B cell (primary cell): ENCODE measurements around the gene ZNF407. TPM values are rescaled to one million over a fixed set of nuclear protein-coding genes. Genes with fewer than 3 reads are reported as not detected.
A peak's percentile ranks its signal among the peaks of the same experiment; 100 is the strongest.

Experiments used
- ATAC-seq: fragments of 200-7000 bp; cut with Tn5 transposase; one replicate; pipeline ENCODE4 v1.10.0; 2021; ENCODE audit warnings: low read depth, mild to moderate bottlenecking, moderate number of reproducible peaks, moderate library complexity
- CTCF ChIA-PET: fragments of 350-600 bp; sonication (Branson Sonifier 250); formaldehyde crosslinking; loops from one replicate; lab custom pipeline; 2021; ENCODE audit warnings: antibody characterized with exemption, inconsistent platforms; lab: Charles Lee
- POLR2A ChIA-PET: fragments of 350-600 bp; sonication (Branson Sonifier 250); formaldehyde crosslinking; loops from one replicate; lab custom pipeline; 2021; ENCODE audit warnings: antibody characterized with exemption; lab: Charles Lee
- DNase-seq: peaks from one replicate; pipeline ENCODE4 v3.0.0; 2013
- H2AFZ ChIP-seq: 2 replicates; pipeline ENCODE4 v1.6.1; 2012; ENCODE audit warnings: mild to moderate bottlenecking, low read depth, low read length; ENCODE audit not compliant: insufficient read depth, poor library complexity, severe bottlenecking
- H3K27ac ChIP-seq, 2 donors: 1 replicate in 1 of 2; 2 replicates in 1 of 2; pipeline ENCODE4 v1.5.1; 2012 to 2013; ENCODE audit warnings: low read length in 2 of 2, mild to moderate bottlenecking in 2 of 2, moderate library complexity in 1 of 2
- H3K27me3 ChIP-seq, 4 experiments: fragments of 200-600 bp in 1 of 4; sonication (generic) in 1 of 4; replicated peaks in 1 of 4; 1 replicate in 2 of 4; 2 replicates in 2 of 4; pipeline versions ENCODE4 v1.6.1 to v1.7.0; 2013 to 2016; ENCODE audit warnings: low read length in 3 of 4, mild to moderate bottlenecking in 2 of 4, mixed read lengths in 1 of 4, moderate library complexity in 1 of 4; ENCODE audit not compliant: insufficient read depth in 4 of 4, control insufficient read depth in 3 of 4; ENCODE audit errors: control extremely low read depth in 1 of 4
- H3K36me3 ChIP-seq, 2 experiments: replicated peaks in 1 of 2; 1 replicate in 1 of 2; 2 replicates in 1 of 2; pipeline versions ENCODE4 v1.6.1 to v1.7.1; 2013; ENCODE audit warnings: low read length in 1 of 2; ENCODE audit not compliant: insufficient read depth in 2 of 2, control insufficient read depth in 1 of 2; ENCODE audit errors: control extremely low read depth in 1 of 2, extremely low read depth in 1 of 2
- H3K4me1 ChIP-seq, 2 donors: fragments of 200-600 bp in 1 of 2; sonication (generic) in 1 of 2; 1 replicate in 1 of 2; 2 replicates in 1 of 2; pipeline versions ENCODE4 v1.5.1 to v1.6.1; 2013 to 2017; ENCODE audit warnings: low read length in 2 of 2; ENCODE audit not compliant: control insufficient read depth in 2 of 2, insufficient read depth in 2 of 2
- H3K4me2 ChIP-seq: replicated peaks from 2 replicates; pipeline ENCODE3; 2012; ENCODE audit warnings: mild to moderate bottlenecking, low read depth, low read length; ENCODE audit not compliant: poor library complexity, severe bottlenecking
- H3K4me3 ChIP-seq, 5 experiments: fragments of 200-600 bp in 1 of 5; sonication (generic) in 1 of 5; 1 replicate in 3 of 5; 2 replicates in 2 of 5; pipeline versions ENCODE4 v1.5.1 to v1.7.0; 2011 to 2016; ENCODE audit warnings: low read length in 4 of 5, mild to moderate bottlenecking in 4 of 5, low read depth in 2 of 5, control low read depth in 1 of 5, moderate library complexity in 1 of 5; ENCODE audit not compliant: insufficient read depth in 1 of 5; ENCODE audit errors: control extremely low read depth in 1 of 5, extremely low read depth in 1 of 5
- H3K79me2 ChIP-seq: fragments of 200-600 bp; sonication (generic); one replicate; pipeline ENCODE4 v1.6.0; 2016; ENCODE audit warnings: low read length; ENCODE audit not compliant: control insufficient read depth, insufficient read depth
- H3K9ac ChIP-seq: fragments of 200-600 bp; sonication (generic); 2 replicates; pipeline ENCODE4 v1.6.1; 2017; ENCODE audit warnings: mild to moderate bottlenecking, low read length, moderate library complexity
- H3K9me3 ChIP-seq, 3 donors: one replicate each; pipeline versions ENCODE4 v1.6.1 to v1.7.1; 2013; ENCODE audit warnings: low read length in 2 of 3; ENCODE audit not compliant: control insufficient read depth in 2 of 3, insufficient read depth in 1 of 3; ENCODE audit errors: control extremely low read depth in 1 of 3
- H4K20me1 ChIP-seq: 2 replicates; pipeline ENCODE4 v1.6.0; 2012; ENCODE audit warnings: mild to moderate bottlenecking, low read length; ENCODE audit not compliant: insufficient read depth, control insufficient read depth, poor library complexity, severe bottlenecking
- H3K27ac Mint-ChIP-seq: one replicate; pipeline ENCODE4 v1.8.0; 2021; ENCODE audit warnings: mixed read lengths
- H3K27me3 Mint-ChIP-seq: one replicate; pipeline ENCODE4 v1.8.0; 2021; ENCODE audit warnings: mixed read lengths
- H3K4me1 Mint-ChIP-seq: one replicate; pipeline ENCODE4 v1.8.0; 2021; ENCODE audit warnings: mixed read lengths
- H3K4me3 Mint-ChIP-seq: one replicate; pipeline ENCODE4 v1.8.0; 2021; ENCODE audit warnings: mixed read lengths
- H3K9me3 Mint-ChIP-seq: one replicate; pipeline ENCODE4 v1.8.0; 2022; ENCODE audit warnings: mixed read lengths; ENCODE audit not compliant: insufficient read depth
- CTCF ChIP-seq: fragments of 200-600 bp; IDR thresholded peaks from one replicate; pipeline ENCODE4 v1.8.0; 2022; ENCODE audit warnings: antibody characterized with exemption, mild to moderate bottlenecking
- EZH2 ChIP-seq: IDR thresholded peaks from 2 replicates; pipeline ENCODE4 v1.6.1; 2012; ENCODE audit warnings: borderline replicate concordance, low read depth, mild to moderate bottlenecking, moderate library complexity, low read length; ENCODE audit not compliant: insufficient read depth, poor library complexity, severe bottlenecking
- WGBS: methylation state at CpG from one replicate; pipeline ENCODE4 v1.1.5; 2013; ENCODE audit warnings: missing lambda C conversion rate; ENCODE audit not compliant: insufficient coverage; 5-methylcytosine and 5-hydroxymethylcytosine counted together
- intact Hi-C: fragments of 100-400 bp; cut with micrococcal nuclease; formaldehyde crosslinking; loops from one replicate; pipeline ENCODE4 v1.10.0; 2022
- polyA plus RNA-seq: library from polyadenylated mRNA; depleted of rRNA; stranded (reverse); fragments of >200 nt; gene quantifications from 2 replicates; pipeline ENCODE4 v1.2.3, GENCODE V29; 2012
- total RNA-seq, 2 donors: library from RNA; stranded (reverse); fragments of 120-200 nt in 1 of 2; gene quantifications; 1 replicate in 1 of 2; 2 replicates in 1 of 2; pipeline versions ENCODE4 v1.2.3 to v1.2.4, GENCODE V29; 2013 to 2022

Gene ZNF407
- total and polyA plus RNA-seq, 2 donors (not counting 1 experiment from before 2014, with no cell fraction given) = 4.5 to 37.1 TPM

- ATAC-seq (no peak), DNase-seq (no peak)
- Histone ChIP-seq H3K27ac (no peak overlapping the region), H3K36me3 (peaks cover 0 to 14% of the 10 kb centered on the region in 2 experiments), H3K27me3 (no peaks in the 10 kb centered on the region), H3K4me2 (no peak overlapping the region), H3K9me3 (peaks cover 0 to 17% (median 0%) of the 10 kb centered on the region in 3 donors), H3K4me1 (peaks cover 20 to 21% of the 10 kb centered on the region in 2 donors), H4K20me1 (no peaks in the 10 kb centered on the region), H3K79me2 (no peaks in the 10 kb centered on the region), H3K4me3 (no peak overlapping the region), H3K9ac (no peak overlapping the region), H2AFZ (no peak overlapping the region)
- WGBS = 96% methylated on average over 17 of the region's 17 CpGs
- H3K4me1 Mint-ChIP-seq = peaks cover 30% of the 10 kb centered on the region
- POLR2A ChIA-PET = no interaction called here
- TF ChIP-seq CTCF = no peak
- TF ChIP-seq EZH2 = no peak
- no peak overlapping the region for H3K4me3 Mint-ChIP-seq
- H3K9me3 Mint-ChIP-seq = no peaks in the 10 kb centered on the region
- H3K27me3 Mint-ChIP-seq = no peaks in the 10 kb centered on the region
- CTCF ChIA-PET = no interaction called here
- intact Hi-C loops = no loop called here
- no peak overlapping the region for H3K27ac Mint-ChIP-seq
Observed at GRCh38 chr18:75067996-75068645, 470.5 kb downstream of the ZNF407 start.

GRCh38 chr18:75068682-75069435 is 471.2 kb downstream of the ZNF407 start:
- Histone ChIP-seq H3K79me2 (no peaks in the 10 kb centered on the region), H3K4me3 (no peak overlapping the region), H3K36me3 (peaks cover 0 to 6% of the 10 kb centered on the region in 2 experiments), H3K9ac (no peak overlapping the region), H3K27ac (no peak overlapping the region), H2AFZ (no peak overlapping the region), H3K4me1 (peaks cover 20 to 21% of the 10 kb centered on the region in 2 donors), H4K20me1 (no peaks in the 10 kb centered on the region), H3K4me2 (no peak overlapping the region), H3K27me3 (no peaks in the 10 kb centered on the region), H3K9me3 (peaks cover 0 to 24% (median 0%) of the 10 kb centered on the region in 3 donors)
- 95% methylated on average over 16 of the region's 20 CpGs for WGBS
- peaks cover 30% of the 10 kb centered on the region for H3K4me1 Mint-ChIP-seq
- ATAC-seq (no peak), DNase-seq (no peak)
- H3K27me3 Mint-ChIP-seq = no peaks in the 10 kb centered on the region
- POLR2A ChIA-PET = no interaction called here
- TF ChIP-seq EZH2 = no peak
- CTCF ChIA-PET = no interaction called here
- intact Hi-C loops = no loop called here
- H3K9me3 Mint-ChIP-seq = no peaks in the 10 kb centered on the region
- H3K4me3 Mint-ChIP-seq = no peak overlapping the region
- peak overlapping the region; percentile 56 for H3K27ac Mint-ChIP-seq
